Ramos (cell line): ENCODE measurements around the gene CAPN12.

Source experiments
- in situ Hi-C: fragments of 300-500 bp; cut with MboI; formaldehyde crosslinking; loops from one replicate; pipeline ENCODE4 v1.14.3; 2022; ENCODE audit warnings: low sequenced_read_pairs; ENCODE audit not compliant: unreplicated experiment

Gene CAPN12

GRCh38 chr19:38740932-38741331, 3.3 kb downstream of the CAPN12 start:
- in situ Hi-C loops: no loop called here

DNA sequence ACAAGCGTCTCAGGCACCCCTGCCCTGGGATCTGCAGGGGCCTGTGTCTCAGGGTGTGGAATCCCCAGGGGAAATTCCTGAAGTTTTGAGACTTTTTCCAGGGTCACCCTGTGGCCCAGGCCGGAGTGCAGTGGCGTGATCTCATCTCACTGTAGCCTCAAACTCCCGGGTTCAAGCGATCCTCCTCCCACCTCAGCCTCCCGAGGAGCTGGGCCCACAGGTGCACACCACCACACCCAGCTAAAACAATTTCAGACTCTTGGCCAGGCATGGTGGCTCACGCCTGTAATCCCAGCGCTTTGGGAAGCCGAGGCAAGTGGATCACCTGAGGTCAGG, 4.0 kb downstream of the CAPN12 start:
- in situ Hi-C loops: no loop called here

GRCh38 chr19:38739440-38740256, 4.6 kb downstream of the CAPN12 start:
- in situ Hi-C loops: no loop called here

- in situ Hi-C loops: no loop called here
Observed at GRCh38 chr19:38737921-38738737, 6.1 kb downstream of the CAPN12 start.

DNA sequence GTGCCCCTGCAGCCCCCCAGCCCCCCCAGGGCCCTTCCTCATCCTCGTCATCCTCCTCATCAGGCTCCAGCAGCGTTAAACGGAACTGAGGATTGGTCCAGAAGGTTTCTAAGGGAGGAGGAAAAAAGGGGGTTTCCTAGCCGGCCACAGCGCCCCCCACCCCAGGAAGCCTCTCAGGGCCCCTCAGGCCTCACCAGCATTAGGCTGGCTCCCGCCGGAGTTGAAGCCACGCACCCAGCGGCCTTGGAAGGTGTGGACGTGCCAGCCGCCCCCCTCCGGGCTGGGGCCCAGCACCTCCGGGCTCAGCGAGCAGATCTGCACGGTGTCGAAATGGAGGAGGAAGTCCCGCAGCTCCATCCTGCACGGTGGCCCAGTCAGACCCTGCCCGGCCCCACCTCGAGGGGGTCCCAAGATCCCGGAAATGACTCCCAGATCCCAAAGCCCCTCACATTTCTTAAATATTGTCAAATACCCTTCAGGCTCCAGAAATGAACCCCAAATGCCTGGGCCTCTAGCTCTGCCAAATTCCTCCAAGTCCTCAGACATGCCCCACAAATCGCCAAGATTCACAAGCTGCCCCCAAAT, 6.9 kb downstream of the CAPN12 start:
- in situ Hi-C loops: no loop called here

GRCh38 chr19:38736413-38737280, 7.6 kb downstream of the CAPN12 start:
- in situ Hi-C loops: no loop called here

GRCh38 chr19:38736036-38736412, 8.2 kb downstream of the CAPN12 start:
- in situ Hi-C loops: no loop called here

DNA sequence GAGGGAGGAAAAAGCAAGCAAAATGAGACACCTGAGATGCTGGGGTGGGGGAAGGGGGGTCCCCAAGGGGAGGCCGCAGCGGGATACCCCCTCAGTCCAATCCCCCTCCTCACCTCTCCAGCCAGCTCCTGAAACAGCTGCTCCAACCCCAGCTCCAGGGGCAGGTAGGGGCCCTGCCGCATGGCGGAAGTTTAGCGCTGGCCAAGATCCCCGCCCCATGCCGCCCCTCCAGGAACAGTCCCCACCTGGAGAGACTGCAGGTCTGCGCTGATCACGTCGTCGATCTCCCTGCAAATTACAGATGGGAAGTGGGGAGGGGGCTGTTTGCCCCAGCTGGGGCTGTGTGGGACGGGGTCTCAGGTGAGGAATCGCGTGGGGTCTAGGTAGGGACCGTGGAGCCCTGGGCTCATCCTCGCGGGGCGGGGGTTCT, 9.0 kb downstream of the CAPN12 start:
- in situ Hi-C loops: no loop called here

- in situ Hi-C loops: no loop called here
Observed at GRCh38 chr19:38734426-38735256, 9.6 kb downstream of the CAPN12 start.

- in situ Hi-C loops: no loop called here
Observed at GRCh38 chr19:38734176-38734425, 10.2 kb downstream of the CAPN12 start.

GRCh38 chr19:38733493-38734175, 10.6 kb downstream of the CAPN12 start:
- in situ Hi-C loops: no loop called here

GRCh38 chr19:38733241-38733492, 11.1 kb downstream of the CAPN12 start:
- in situ Hi-C loops: no loop called here

GRCh38 chr19:38731654-38732301, 12.5 kb downstream of the CAPN12 start:
- in situ Hi-C loops: no loop called here

DNA sequence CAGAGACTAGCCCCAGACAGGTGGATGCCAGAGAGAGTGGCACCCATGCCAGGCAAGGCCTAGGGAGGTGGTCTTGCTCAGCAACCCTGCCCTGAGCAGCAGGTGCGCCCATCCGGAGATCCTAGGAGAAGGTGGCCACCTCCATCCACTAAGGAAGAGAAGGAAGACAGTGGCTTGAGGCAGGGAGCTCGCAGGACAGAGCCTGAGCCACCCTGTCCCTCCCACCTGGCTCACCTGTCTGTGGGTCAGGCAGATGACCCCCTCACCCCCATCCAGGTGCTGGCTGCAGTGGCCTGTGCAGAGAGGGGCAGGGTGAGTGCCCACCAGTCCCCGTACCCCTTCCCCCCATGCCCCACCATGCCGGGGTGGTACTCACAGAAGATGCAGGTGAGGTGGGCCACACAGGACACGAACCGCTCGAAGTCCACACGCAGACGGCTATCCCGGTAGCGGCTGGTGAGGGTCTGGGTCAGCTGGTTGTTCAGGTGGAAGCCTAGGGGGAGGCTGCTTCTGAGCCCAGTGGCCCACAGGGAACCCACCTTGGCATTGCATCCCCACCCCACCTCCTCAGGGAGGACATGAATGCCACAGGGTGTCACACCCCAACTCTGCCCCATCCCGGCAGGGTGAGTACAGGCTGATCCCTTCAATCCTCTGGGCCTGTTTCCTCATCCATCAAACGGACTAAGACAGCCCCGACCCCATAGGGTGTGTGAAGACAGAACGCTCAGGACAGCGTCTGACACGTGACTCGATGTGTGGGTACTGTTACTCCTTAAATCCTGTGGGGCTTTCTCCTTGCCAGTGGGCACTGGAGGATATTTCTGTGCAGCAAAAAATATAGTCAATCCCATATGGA, 13.3 kb downstream of the CAPN12 start:
- in situ Hi-C loops: no loop called here

GRCh38 chr19:38730470-38730730, 13.9 kb downstream of the CAPN12 start:
- in situ Hi-C loops: no loop called here

DNA sequence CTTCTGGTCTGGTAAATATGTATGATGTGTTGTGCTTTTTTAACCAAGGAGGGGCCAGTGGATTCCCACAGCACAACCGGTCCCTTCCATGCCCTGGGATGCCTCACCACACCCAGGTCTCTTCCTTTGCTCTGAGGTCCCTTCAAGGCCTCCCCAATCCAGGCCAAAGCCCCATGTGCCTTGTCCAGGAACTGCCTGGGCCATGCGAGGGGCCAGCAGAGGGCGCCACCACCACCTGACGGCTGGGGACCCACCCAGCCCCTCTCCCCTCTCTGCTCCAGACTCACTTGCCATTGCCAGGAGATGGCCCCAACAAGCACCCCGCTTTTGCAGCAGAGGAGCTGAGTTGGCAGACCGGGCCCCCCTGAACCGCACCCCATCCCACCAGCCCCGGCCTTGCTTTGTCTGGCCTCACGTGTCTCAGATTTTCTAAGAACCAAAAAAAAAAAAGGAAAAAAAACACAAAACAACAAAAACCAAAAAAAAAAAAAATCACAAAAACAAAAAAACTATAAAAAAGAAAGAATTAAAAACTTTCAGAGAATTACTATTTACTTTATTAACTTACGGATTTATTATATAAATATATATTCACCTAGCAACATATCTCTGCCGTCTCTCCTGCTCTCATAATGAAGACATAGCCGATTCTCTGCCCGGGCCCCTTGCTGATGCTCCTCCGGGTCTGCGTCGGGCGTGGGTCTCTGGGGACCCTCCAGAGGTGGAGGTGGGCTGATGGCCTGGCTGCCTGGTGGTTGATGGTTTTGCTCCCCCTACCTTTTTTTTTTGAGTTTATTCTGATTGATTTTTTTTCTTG, 14.4 kb downstream of the CAPN12 start:
- in situ Hi-C loops: no loop called here

GRCh38 chr19:38728752-38729541, 15.3 kb downstream of the CAPN12 start:
- in situ Hi-C loops: no loop called here
